Uterus (tissue), 2 donors: ENCODE results near the gene VWA1.

ENCODE experiments used
- POLR2A ChIP-seq, 2 donors: fragments of 450-650 bp; IDR thresholded peaks; one replicate each; pipeline ENCODE4 v1.6.1; 2016; ENCODE audit warnings: antibody characterized with exemption in 2 of 2, mild to moderate bottlenecking in 1 of 2, moderate library complexity in 1 of 2
- TF ChIP-seq, protein P1 (sequence below), 4 experiments: fragments of 200-600 bp in 2 of 4; fragments of 450-650 bp in 2 of 4; sonication (generic) in 2 of 4; IDR thresholded peaks; one replicate each; pipeline ENCODE4 v1.5.1; 2016 to 2019; ENCODE audit warnings: antibody characterized with exemption in 4 of 4, mild to moderate bottlenecking in 2 of 4, moderate library complexity in 1 of 4

DNA sequence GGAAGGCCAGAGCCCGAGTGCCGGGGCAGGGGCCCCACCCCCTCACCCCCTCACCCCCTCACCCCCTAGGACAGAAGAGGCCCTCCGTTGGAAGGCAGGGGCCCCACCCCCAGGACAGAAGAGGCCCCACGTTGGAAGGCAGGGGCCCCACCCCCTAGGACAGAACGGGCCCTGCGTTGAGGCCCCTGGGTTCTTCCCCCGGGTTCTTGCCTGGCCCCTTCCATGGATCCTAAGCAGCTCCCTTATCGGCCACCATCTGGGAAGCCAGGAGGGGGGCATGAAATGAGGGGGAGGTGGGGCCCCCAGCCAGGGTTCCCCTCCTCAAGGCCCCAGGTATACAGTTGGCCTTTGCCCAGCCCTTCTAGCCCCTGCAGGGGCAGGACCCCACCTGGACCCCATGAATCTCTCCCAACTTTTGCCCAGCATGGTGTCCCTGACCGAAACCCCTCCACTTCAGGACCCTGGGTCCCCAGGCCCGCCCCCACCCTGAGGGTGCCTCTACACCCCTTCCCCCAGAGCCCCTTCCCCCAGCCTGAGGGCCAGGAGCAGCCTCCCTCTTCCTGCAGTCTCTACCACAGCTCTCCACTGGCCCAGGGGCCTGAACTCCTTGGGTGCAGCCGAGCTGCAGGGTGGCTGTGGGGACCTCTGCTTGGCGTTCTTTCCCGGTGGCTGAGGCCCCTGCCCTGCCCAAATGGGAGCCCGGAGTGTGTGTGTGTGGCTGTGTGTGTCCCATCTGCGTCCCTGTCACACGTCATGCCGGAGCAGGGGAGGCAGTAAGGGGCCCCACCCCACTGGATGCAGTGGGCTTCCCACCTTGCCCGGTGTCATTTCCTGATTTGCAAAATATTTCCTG lies 4.3 kb upstream of the VWA1 start:
- TF ChIP-seq, protein P1, sequence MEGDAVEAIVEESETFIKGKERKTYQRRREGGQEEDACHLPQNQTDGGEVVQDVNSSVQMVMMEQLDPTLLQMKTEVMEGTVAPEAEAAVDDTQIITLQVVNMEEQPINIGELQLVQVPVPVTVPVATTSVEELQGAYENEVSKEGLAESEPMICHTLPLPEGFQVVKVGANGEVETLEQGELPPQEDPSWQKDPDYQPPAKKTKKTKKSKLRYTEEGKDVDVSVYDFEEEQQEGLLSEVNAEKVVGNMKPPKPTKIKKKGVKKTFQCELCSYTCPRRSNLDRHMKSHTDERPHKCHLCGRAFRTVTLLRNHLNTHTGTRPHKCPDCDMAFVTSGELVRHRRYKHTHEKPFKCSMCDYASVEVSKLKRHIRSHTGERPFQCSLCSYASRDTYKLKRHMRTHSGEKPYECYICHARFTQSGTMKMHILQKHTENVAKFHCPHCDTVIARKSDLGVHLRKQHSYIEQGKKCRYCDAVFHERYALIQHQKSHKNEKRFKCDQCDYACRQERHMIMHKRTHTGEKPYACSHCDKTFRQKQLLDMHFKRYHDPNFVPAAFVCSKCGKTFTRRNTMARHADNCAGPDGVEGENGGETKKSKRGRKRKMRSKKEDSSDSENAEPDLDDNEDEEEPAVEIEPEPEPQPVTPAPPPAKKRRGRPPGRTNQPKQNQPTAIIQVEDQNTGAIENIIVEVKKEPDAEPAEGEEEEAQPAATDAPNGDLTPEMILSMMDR (IDR thresholded peaks at IDR 0.05) = no peak
- TF ChIP-seq POLR2A (IDR thresholded peaks at IDR 0.05) = no peak
